ENCODE measurements around the gene SLC25A42.

- no peak for TF ChIP-seq CTCF (conservative IDR thresholded peaks at IDR 0.05 in 1 of 2, IDR thresholded peaks at IDR 0.05 in 1 of 2; ENCODE audit: extremely low read depth in 1 of 2, insufficient read depth in 1 of 2, low read depth in 1 of 2, low read length in 2 of 2)
- TF ChIP-seq EZH2 (IDR thresholded peaks at IDR 0.05; ENCODE audit: borderline replicate concordance, low read length) = no peak
These were observed 62.3 kb downstream of the SLC25A42 start for GRCh38 chr19:19126102-19126501.
